GM18517 (cell line): Measurements from ENCODE around the gene SLC35G4.
"Not testable (repeated sequence)": the region's sequence is repeated elsewhere in the genome, so short reads cannot be mapped to it uniquely, and the experiment has no call there.

Experiments
- ATAC-seq: cut with Tn5 transposase; IDR thresholded peaks from one replicate; pipeline ENCODE4 v1.9.1; 2021; ENCODE audit warnings: mild to moderate bottlenecking, moderate library complexity; ENCODE audit not compliant: unreplicated experiment

SLC35G4 gene

GRCh38 chr18:11613073-11613472, 3.7 kb downstream of the SLC35G4 start:
- ATAC-seq, result not testable (repeated sequence)

- not testable (repeated sequence) for ATAC-seq
Measured at GRCh38 chr18:11613611-11614010, 4.2 kb downstream of the SLC35G4 start.

- ATAC-seq, result not testable (repeated sequence)
Measured at GRCh38 chr18:11614042-11614441, 4.6 kb downstream of the SLC35G4 start.

- ATAC-seq, result not testable (repeated sequence)
Measured at GRCh38 chr18:11614981-11615380, 5.6 kb downstream of the SLC35G4 start.

- ATAC-seq, result not testable (repeated sequence)
Measured at GRCh38 chr18:11647310-11647709, 37.9 kb downstream of the SLC35G4 start.

- ATAC-seq, result not testable (repeated sequence)
Measured at GRCh38 chr18:11647804-11648203, 38.4 kb downstream of the SLC35G4 start.

GRCh38 chr18:11649839-11650238, 40.4 kb downstream of the SLC35G4 start:
- no peak for ATAC-seq

GRCh38 chr18:11651899-11652298, 42.5 kb downstream of the SLC35G4 start:
- ATAC-seq, result no peak

DNA sequence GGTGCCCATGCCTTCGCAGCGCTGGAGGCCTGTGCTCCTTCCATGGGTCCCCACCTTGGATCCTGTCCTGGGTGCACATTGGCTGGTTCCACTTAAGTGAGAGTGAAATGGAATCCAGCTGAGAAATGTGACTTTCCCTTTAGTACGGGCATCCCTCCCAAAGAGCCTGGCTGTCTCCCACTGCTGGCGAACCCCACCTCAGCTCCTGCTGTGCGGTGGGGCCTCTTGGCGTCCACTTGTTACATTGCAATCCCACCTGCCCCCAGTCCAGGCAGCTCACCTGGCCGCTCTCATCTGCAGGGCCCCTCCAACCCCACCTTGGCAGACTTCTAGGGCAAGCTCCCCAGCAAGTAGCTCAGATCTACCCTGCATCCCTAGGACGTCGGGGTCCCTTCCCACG, 44.1 kb downstream of the SLC35G4 start:
- ATAC-seq, result no peak

DNA sequence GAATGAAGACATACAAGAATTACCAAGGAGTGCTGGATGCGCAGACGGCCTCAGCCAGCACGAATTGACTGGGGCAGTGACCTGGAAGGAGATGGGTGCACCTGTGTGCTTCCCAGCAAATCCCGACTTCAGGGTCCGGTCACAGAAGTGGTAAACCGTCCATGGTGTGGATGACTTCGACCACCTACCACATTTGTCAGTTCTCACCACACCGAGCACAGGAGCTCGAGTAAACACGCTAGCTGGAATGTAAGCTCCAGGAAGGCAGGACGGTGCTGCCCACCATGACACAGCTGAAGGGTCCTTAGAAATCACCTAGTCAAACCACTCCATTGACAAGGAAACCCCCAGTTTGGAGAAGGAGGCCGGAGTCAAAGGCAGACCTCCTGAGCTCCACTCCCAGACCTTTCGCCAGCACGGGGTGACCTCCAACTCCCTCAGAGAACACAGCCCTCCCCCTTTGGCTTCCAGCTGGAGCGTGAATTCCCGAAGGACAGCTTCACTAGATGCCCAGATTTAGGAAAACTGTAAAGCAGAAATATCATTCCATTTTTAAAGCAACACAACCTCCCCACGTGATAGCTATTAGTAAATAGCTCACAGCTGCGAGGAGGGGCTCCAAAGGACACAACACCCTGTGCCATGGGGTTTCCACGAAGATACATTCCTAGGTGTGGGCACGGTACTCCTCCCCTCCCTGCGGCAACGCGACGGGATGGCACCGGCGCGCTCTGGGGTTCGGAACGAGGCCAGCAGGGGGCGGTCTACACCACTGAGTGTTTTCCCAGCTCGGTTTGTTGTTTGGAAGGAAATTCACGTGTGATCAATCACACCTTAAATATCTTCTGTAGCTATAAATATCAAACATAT, 45.6 kb downstream of the SLC35G4 start:
- no peak for ATAC-seq

GRCh38 chr18:11655606-11655932, 46.2 kb downstream of the SLC35G4 start:
- ATAC-seq, result no peak

GRCh38 chr18:11657152-11657551, 47.8 kb downstream of the SLC35G4 start:
- no peak for ATAC-seq

DNA sequence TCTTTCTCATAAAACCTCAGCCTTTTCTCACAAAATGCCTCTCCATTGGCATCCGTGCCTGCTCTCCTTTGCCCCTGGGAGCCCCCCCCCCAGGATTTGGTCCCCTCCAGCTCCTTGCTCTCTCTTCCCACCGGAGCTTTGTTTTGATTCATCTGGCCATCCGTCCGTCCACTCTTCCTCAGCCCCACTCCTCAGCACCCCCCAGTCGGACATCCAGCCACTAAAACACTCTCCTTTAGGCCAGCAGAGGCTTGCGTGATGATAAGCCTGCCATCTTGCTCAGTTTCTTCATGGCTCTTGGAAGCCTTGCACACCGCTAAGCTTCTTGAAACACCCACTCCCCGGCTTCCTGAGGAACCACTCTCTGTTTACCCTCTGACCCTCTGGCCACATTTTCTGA, 48.2 kb downstream of the SLC35G4 start:
- ATAC-seq, result no peak

DNA sequence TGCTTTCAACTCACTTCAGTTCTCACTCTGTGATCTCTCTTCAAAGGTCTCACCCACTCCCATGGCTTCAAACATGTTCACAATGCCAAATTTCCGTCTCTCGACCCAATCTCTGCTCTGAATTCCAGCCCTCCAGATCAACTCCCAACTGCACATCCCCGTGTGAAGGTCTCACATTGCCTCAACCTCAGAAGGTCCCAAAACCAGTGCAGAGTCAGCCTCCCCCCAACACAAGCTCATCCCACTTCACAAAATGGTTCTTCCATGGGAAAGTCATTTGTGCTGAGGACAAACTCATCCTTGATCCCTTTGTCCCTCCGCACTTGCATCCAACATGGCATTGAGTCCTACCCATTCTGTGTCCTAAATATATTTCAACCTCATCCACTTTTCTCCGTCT, 48.6 kb downstream of the SLC35G4 start:
- ATAC-seq, result no peak

DNA sequence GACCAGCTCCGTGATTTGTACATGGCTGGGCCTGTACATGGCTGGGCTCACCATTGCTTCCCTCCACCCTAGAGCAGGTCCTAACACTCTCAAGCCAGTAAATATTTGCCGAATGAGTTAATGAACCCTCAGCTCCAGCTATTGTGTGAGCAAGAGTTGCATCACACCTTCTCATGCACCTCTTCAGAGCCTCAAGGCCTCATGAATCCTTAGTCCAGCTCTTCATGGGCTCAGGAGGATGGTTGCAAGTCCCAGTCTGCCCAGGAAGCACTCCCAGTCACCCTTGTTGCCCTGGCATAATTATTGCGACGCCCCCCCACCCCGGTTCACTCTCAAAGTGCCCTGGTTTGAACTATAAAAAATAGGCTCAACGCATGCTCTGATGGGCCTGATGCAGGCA, 49.6 kb downstream of the SLC35G4 start:
- ATAC-seq, result no peak
